Heart right ventricle (tissue), 16 donors: ENCODE data around the gene PDE1A. TPM values are rescaled to one million over a fixed set of nuclear protein-coding genes. Genes with fewer than 3 reads are reported as not detected.
A peak's percentile ranks its signal among the peaks of the same experiment; 100 is the strongest.

Experiments
- ATAC-seq, 8 donors: fragments of 200-7000 bp; cut with Tn5 transposase; one replicate each; pipeline ENCODE4 v1.9.1; 2020; ENCODE audit warnings: mild to moderate bottlenecking in 8 of 8, moderate library complexity in 8 of 8, moderate number of reproducible peaks in 1 of 8
- DNase-seq, 2 donors: peaks; one replicate each; pipeline ENCODE4 v3.0.0-alpha.2; 2020
- H3K27ac ChIP-seq, 10 donors: fragments of 200-600 bp; sonication (generic) in 2 of 10; one replicate each; pipeline versions ENCODE4 v1.5.0 to v1.8.0; 2020 to 2022; ENCODE audit warnings: mild to moderate bottlenecking in 3 of 10
- H3K27me3 ChIP-seq, 7 donors: fragments of 200-600 bp; one replicate each; pipeline ENCODE4 v1.8.0; 2021 to 2022; ENCODE audit warnings: mild to moderate bottlenecking in 2 of 7
- H3K36me3 ChIP-seq, 9 donors: fragments of 200-600 bp; sonication (generic) in 1 of 9; one replicate each; pipeline versions ENCODE4 v1.5.0 to v1.8.0; 2020 to 2022; ENCODE audit warnings: mild to moderate bottlenecking in 2 of 9
- H3K4me1 ChIP-seq, 9 donors: fragments of 200-600 bp; sonication (generic) in 1 of 9; one replicate each; pipeline versions ENCODE4 v1.5.0 to v1.8.0; 2020 to 2022; ENCODE audit warnings: mild to moderate bottlenecking in 4 of 9
- H3K4me3 ChIP-seq, 10 donors: fragments of 200-600 bp; sonication (generic) in 2 of 10; one replicate each; pipeline versions ENCODE4 v1.5.0 to v1.8.0; 2020 to 2022; ENCODE audit warnings: mild to moderate bottlenecking in 7 of 10, moderate library complexity in 2 of 10
- H3K9me3 ChIP-seq, 11 donors: fragments of 200-600 bp in 10 of 11; sonication (generic) in 2 of 11; one replicate each; pipeline versions ENCODE4 v1.5.0 to v1.8.0; 2013 to 2022; ENCODE audit warnings: mild to moderate bottlenecking in 2 of 11, control low read depth in 1 of 11, moderate library complexity in 1 of 11
- WGBS, 2 donors: extraction: QIAGEN DNeasy Blood & Tissue Kit; methylation state at CpG; one replicate each; pipeline ENCODE4 v1.1.7; 2013; ENCODE audit warnings: inconsistent platforms in 1 of 2; 5-methylcytosine and 5-hydroxymethylcytosine counted together
- intact Hi-C, 10 donors: fragments of 100-400 bp; cut with DNase I; formaldehyde crosslinking; loops; one replicate each; pipeline versions ENCODE4 v1.11.1 to v1.14.2; 2022
- long read RNA-seq, 3 donors: library from polyadenylated mRNA; unstranded; transcript quantifications; one replicate each; pipeline ENCODE4 v2.0.0, GENCODE V29; 2020 to 2021
- polyA plus RNA-seq, 2 donors: library from polyadenylated mRNA; stranded (reverse); fragments of 200-250 nt; gene quantifications; one replicate each; pipeline ENCODE4 v1.2.3, GENCODE V29; 2013
- total RNA-seq, 10 donors: library from RNA; stranded (reverse); fragmentation: NEBNext Ultra II Directional in 3 of 10; extraction: Animal tissue kit (Norgen Biotek cat#: 25700) in 3 of 10; gene quantifications; one replicate each; pipeline versions ENCODE4 v1.2.1 to v1.2.4, GENCODE V29; 2021 to 2023
- TF ChIP-seq, protein P1 (sequence below), 9 donors: fragments of 200-600 bp; sonication (generic) in 2 of 9; IDR thresholded peaks; one replicate each; pipeline versions ENCODE4 v1.5.0 to v1.8.0; 2021 to 2022; ENCODE audit warnings: antibody characterized with exemption in 9 of 9, mild to moderate bottlenecking in 5 of 9, moderate library complexity in 1 of 9
- donor health status: Arrhythmogenic right ventricular cardiomyopathy.
- donor health status: ischemic (EF 13 %, LVEDD 7.1; RV severe dilation, severe dysfunction).
- donor health status: healthy with polysubstance abuse.
- donor health status: DM: no; HTN: yes; CAD: no.
- donor health status: DM: no; HTN: no; CAD: no.
- donor health status: ischemic (EF 25% LVEDD 6.9; RV normal size, moderate dysfunction).
- donor health status: ischemic (EF 25% LVEDD 5.7; RV mildly dilated, moderate dysfunction).
- donor health status: healthy.
- donor health status: DM: yes; HTN: yes; CAD: no.
- donor health status: Ischemic cardiomyopathy.
- donor health status: ischemic (EF 35%, LVEDD 5.7; RV mildly dilated, moderate dysfunction).
- donor health status: nonischemic (EF 11% LVEDD 7.7; RV severe dilation, severe dysfunction).
- donor health status: DM: yes; HTN: yes; CAD: no.
- donor health status: PGD.
- donor health status: ischemic (EF 29% LVEDD 5.4; RV normal size, mild dysfunction).
- donor health status: nonischemic (EF 23%, LVEDD 6.1; RV moderate dilation, normal function).

The PDE1A gene
- 10 to 100 TPM in 9 of 10 donors, 1 to 10 TPM in 1; 5.8 to 66.7 (median 17.2) TPM for total RNA-seq
- 1 to 10 TPM; 3.6 to 4.9 TPM for polyA plus RNA-seq
- long read RNA-seq, donor 1, transcript PDE1A-201 (14 exons, 2,338 nt): major isoform, 14 of 33 reads
- long read RNA-seq, donor 1, partial matches to known transcripts: 2 of 33 reads
- long read RNA-seq, donor 1, other reads (novel, unspliced or antisense): 17 of 33 reads
- long read RNA-seq, donor 2, transcript PDE1A-201 (14 exons, 2,338 nt): major isoform, 22 of 53 reads
- long read RNA-seq, donor 2, partial matches to known transcripts: 17 of 53 reads
- long read RNA-seq, donor 2, other reads (novel, unspliced or antisense): 14 of 53 reads
- long read RNA-seq, donor 3, transcript PDE1A-201 (14 exons, 2,338 nt): major isoform, 9 of 16 reads
- long read RNA-seq, donor 3, partial matches to known transcripts: 2 of 16 reads
- long read RNA-seq, donor 3, other reads (novel, unspliced or antisense): 5 of 16 reads

DNA sequence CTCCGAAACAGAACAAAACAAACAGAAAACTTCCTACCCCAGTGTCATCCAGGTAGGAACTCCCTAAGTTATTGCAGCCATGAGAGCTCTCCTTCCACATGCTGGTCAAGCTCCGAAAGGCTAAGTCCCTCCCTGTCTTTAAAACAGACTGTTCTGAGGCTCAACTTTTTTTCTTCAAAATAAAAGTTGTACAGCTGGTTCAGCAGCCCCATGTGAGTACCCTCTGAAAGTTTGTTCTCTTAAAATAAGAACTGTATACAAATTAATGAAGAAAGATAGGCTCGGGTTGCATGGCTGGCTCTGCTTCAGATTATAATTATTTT lies at the start of gene PDE1A:
TSS of gene PDE1A (minus strand) at position 119 of the 323 bp plus-strand sequence.
- WGBS, 2 donors: 27 to 53% methylated on average over 3 of the region's 3 CpGs
- Histone ChIP-seq H3K9me3 (no peaks in the 10 kb centered on the region), H3K27ac (peak within 1 kb of the TSS; percentile 11 to 82 (median 74)), H3K4me1 (peaks cover 0 to 13% (median 0%) of the 10 kb centered on the region in 9 donors), H3K36me3 (no peaks in the 10 kb centered on the region), H3K4me3 (peak within 1 kb of the TSS; percentile 11 to 61 (median 52)), H3K27me3 (no peaks in the 10 kb centered on the region)
- TF ChIP-seq, protein P1, sequence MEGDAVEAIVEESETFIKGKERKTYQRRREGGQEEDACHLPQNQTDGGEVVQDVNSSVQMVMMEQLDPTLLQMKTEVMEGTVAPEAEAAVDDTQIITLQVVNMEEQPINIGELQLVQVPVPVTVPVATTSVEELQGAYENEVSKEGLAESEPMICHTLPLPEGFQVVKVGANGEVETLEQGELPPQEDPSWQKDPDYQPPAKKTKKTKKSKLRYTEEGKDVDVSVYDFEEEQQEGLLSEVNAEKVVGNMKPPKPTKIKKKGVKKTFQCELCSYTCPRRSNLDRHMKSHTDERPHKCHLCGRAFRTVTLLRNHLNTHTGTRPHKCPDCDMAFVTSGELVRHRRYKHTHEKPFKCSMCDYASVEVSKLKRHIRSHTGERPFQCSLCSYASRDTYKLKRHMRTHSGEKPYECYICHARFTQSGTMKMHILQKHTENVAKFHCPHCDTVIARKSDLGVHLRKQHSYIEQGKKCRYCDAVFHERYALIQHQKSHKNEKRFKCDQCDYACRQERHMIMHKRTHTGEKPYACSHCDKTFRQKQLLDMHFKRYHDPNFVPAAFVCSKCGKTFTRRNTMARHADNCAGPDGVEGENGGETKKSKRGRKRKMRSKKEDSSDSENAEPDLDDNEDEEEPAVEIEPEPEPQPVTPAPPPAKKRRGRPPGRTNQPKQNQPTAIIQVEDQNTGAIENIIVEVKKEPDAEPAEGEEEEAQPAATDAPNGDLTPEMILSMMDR (IDR thresholded peaks at IDR 0.05): no peak
- intact Hi-C loops: loop anchor here in 4 of 10 donors (2.0 to 10.0 kb wide), 7 partner anchors 52 to 242 kb away; no protein-coding TSS in a partner anchor
- ATAC-seq: peak; percentile 66 to 77 (median 69)
- peak in 1 of 2 donors; percentile 17 for DNase-seq

DNA sequence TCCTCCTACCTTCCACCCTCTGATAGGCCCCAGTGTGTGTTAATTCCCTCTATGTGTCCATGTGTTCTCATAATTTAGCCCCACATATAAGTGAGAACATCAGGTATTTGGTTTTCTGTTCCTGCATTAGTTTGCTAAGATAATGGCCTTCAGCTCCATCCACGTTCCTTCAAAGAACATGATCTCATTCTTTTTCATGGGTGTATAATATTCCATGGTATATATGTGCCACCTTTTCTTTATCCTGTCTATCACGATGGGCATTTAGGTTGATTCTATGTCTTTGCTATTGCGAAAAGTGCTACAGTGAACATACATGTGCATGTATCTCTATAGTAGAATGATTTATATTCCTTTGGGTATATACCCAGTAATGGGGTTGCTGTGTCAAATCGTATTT lies 46.8 kb upstream of the PDE1A start:
- ATAC-seq (no peak), DNase-seq (no peak)
- H3K4me3 ChIP-seq: no peak overlapping the region
- H3K9me3 ChIP-seq: peaks cover 0 to 35% (median 10%) of the 10 kb centered on the region in 11 donors
- H3K27ac ChIP-seq: no peak overlapping the region
- no peaks in the 10 kb centered on the region for H3K4me1 ChIP-seq
- intact Hi-C loops: no loop called here
- no peaks in the 10 kb centered on the region for H3K27me3 ChIP-seq
- H3K36me3 ChIP-seq: no peaks in the 10 kb centered on the region
- WGBS, 2 donors: 91 to 92% methylated on average over 4 of the region's 4 CpGs
- TF ChIP-seq, protein P1 (IDR thresholded peaks at IDR 0.05): no peak

DNA sequence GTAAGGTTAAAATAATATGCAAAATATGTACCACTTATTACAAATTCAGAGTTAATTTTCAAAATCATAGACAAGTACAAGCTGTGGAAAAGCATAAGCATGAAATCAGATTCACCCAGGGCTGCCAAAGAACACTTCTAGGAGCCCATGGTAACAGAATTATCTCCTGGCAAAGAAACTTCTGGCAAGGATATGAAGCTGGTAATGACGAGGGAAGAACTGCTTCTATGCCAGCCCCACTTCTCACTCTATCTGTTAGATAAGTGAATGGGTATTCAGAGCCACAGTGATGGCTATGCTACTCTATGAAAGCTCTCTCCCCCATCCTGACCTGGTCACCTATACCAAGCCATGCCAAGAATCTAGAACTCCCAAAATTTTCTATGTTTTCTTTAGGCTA lies 36.9 kb upstream of the PDE1A start:
- H3K27ac ChIP-seq: peak overlapping the region in 3 of 10 donors; percentile 46 to 57 (median 49)
- peaks cover 0 to 8% (median 0%) of the 10 kb centered on the region in 9 donors for H3K4me1 ChIP-seq
- WGBS, 2 donors: 15 to 24% methylated on average over 1 of the region's 1 CpG
- H3K36me3 ChIP-seq: no peaks in the 10 kb centered on the region
- DNase-seq (peak in 1 of 2 donors; percentile 47), ATAC-seq (peak; percentile 74 to 99 (median 95))
- H3K4me3 ChIP-seq: no peak overlapping the region
- intact Hi-C loops: loop anchor here in 2 of 10 donors (10.0 kb wide), 1 partner anchor 121 kb away; no protein-coding TSS in a partner anchor
- peaks cover 0 to 10% (median 5%) of the 10 kb centered on the region in 11 donors for H3K9me3 ChIP-seq
- no peaks in the 10 kb centered on the region for H3K27me3 ChIP-seq
- TF ChIP-seq, protein P1 (IDR thresholded peaks at IDR 0.05): no peak

DNA sequence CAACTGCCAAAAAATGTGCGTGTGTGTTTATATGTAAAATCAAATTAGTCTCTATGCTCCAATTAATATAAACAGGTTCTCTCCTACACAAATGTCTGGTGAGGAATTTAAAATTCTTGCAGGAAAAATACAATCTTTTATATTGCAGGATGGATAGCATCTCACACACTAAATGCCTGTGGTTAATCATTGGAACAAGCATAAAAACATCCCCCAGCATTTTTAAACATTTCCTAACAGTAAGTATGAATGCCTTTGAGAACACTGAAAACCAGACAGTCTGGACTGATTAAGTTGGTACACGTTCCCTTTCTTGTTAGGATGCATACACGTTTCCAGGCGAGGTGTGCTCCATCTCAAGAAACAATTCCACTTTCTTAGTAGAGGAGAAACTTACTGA lies 29.9 kb upstream of the PDE1A start:
- Histone ChIP-seq H3K27me3 (no peaks in the 10 kb centered on the region), H3K27ac (no peak overlapping the region), H3K36me3 (no peaks in the 10 kb centered on the region), H3K9me3 (no peaks in the 10 kb centered on the region), H3K4me1 (peaks cover 0 to 16% (median 0%) of the 10 kb centered on the region in 9 donors), H3K4me3 (no peak overlapping the region)
- TF ChIP-seq, protein P1 (IDR thresholded peaks at IDR 0.05): no peak
- DNase-seq: no peak
- 82 to 89% methylated on average over 4 of the region's 4 CpGs for WGBS, 2 donors
- intact Hi-C loops: no loop called here
- no peak for ATAC-seq
